ENCODE results near the gene OR56A4.

Gene OR56A4

GRCh38 chr11:5955586-5955985 lies 51.2 kb downstream of the OR56A4 start:
- FAIRE-seq = no peak
